ENCODE measurements around the gene PTPA.

DNA sequence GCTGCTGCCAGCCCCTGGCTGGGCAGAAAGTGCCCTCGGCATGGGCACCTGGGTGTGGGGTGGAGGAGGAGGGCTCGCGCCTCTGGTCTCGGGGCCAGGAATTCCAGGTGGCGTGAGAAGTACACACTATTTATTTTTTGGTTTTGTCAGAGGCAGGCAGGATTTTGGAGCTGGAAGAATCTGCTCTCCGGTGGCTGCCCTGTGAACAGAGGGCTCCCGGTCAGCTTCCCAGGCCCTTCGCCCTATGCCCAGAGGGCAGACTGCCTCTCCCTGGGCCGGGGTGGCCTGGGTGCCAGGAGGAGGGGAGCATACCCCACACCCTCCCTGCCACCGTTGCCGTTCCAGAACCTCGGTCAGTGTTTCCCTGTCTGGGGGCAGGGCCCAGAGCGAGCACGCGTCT, 22.0 kb upstream of the PTPA start:
- TF ChIP-seq EZH2phosphoT487 (IDR thresholded peaks at IDR 0.05; ENCODE audit: insufficient read depth, low read depth) (no peak), EZH2 (IDR thresholded peaks at IDR 0.05; ENCODE audit: insufficient read depth, poor library complexity, severe bottlenecking) (no peak)

Data from GM23248 (cell line).